HEK293 (cell line): Measurements from ENCODE around the gene SERPINB2.

Experiments used
- MEIS1 ChIP-seq: sonication (generic); formaldehyde crosslinking; IDR thresholded peaks from 2 replicates; pipeline ENCODE4 v1.8.1; 2022; ENCODE audit warnings: missing genetic modification reagents, mild to moderate bottlenecking, borderline replicate concordance
- MYNN ChIP-seq: fragments of 450-650 bp; formaldehyde crosslinking; IDR thresholded peaks from 2 replicates; pipeline ENCODE4 v1.5.1; 2016; ENCODE audit warnings: missing biosample characterization, missing genetic modification characterization, borderline replicate concordance
- OSR2 ChIP-seq: fragments of 450-650 bp; formaldehyde crosslinking; IDR thresholded peaks from 2 replicates; pipeline ENCODE4 v1.5.1; 2016; ENCODE audit warnings: missing biosample characterization, missing genetic modification characterization
- ZNF324 ChIP-seq: fragments of 450-650 bp; formaldehyde crosslinking; IDR thresholded peaks from 2 replicates; pipeline ENCODE4 v1.5.1; 2016; ENCODE audit warnings: missing biosample characterization, missing genetic modification characterization
- ZNF707 ChIP-seq: fragments of 450-650 bp; formaldehyde crosslinking; IDR thresholded peaks from 2 replicates; pipeline ENCODE4 v1.5.1; 2016; ENCODE audit warnings: missing biosample characterization, missing genetic modification characterization
- TF ChIP-seq, protein P1 (sequence below): fragments of 450-650 bp; formaldehyde crosslinking; IDR thresholded peaks from 2 replicates; pipeline ENCODE4 v1.5.1; 2016; ENCODE audit warnings: missing biosample characterization, missing genetic modification characterization
- TF ChIP-seq, protein P2 (sequence below): fragments of 450-650 bp; formaldehyde crosslinking; conservative IDR thresholded peaks from 2 replicates; pipeline ENCODE4 v1.5.1; 2016; ENCODE audit warnings: low read depth, missing biosample characterization, missing genetic modification characterization
- TF ChIP-seq, protein P3 (sequence below): fragments of 450-650 bp; formaldehyde crosslinking; IDR thresholded peaks from 2 replicates; pipeline ENCODE4 v1.5.1; 2016; ENCODE audit warnings: missing biosample characterization, missing genetic modification characterization
- TF ChIP-seq, protein P4 (sequence below): fragments of 450-650 bp; formaldehyde crosslinking; IDR thresholded peaks from 2 replicates; pipeline ENCODE4 v1.5.1; 2016; ENCODE audit warnings: missing biosample characterization, missing genetic modification characterization
- TF ChIP-seq, protein P5 (sequence below): fragments of 450-650 bp; formaldehyde crosslinking; IDR thresholded peaks from 2 replicates; pipeline ENCODE4 v1.5.1; 2016; ENCODE audit warnings: missing biosample characterization, missing genetic modification characterization
- TF ChIP-seq, protein P6 (sequence below): fragments of 450-650 bp; formaldehyde crosslinking; IDR thresholded peaks from 2 replicates; pipeline ENCODE4 v1.5.1; 2017; ENCODE audit warnings: missing biosample characterization, missing genetic modification characterization

DNA sequence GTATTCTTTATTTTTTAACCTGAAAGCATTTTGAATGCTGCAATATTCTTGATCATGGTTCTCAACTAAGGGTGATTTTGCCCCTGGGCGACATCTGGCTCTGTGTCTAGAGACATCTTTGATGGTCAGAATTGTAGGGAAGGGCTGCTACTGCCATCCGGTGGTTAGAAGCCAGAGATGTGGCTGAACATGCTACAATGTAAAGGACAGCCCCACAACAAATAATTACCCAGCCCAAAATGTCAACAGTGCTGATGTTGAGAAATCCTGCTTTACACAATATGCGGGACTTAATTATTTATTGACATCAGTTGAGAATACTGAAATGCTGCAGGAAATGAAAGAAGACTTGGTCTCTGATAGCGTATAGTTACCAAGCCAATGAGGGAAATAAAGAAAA is 37.5 kb upstream of the SERPINB2 start:
- TF ChIP-seq, protein P1, sequence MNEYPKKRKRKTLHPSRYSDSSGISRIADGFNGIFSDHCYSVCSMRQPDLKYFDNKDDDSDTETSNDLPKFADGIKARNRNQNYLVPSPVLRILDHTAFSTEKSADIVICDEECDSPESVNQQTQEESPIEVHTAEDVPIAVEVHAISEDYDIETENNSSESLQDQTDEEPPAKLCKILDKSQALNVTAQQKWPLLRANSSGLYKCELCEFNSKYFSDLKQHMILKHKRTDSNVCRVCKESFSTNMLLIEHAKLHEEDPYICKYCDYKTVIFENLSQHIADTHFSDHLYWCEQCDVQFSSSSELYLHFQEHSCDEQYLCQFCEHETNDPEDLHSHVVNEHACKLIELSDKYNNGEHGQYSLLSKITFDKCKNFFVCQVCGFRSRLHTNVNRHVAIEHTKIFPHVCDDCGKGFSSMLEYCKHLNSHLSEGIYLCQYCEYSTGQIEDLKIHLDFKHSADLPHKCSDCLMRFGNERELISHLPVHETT (tag by site-specific recombination): no peak
- no peak for TF ChIP-seq MYNN
- TF ChIP-seq, protein P2, sequence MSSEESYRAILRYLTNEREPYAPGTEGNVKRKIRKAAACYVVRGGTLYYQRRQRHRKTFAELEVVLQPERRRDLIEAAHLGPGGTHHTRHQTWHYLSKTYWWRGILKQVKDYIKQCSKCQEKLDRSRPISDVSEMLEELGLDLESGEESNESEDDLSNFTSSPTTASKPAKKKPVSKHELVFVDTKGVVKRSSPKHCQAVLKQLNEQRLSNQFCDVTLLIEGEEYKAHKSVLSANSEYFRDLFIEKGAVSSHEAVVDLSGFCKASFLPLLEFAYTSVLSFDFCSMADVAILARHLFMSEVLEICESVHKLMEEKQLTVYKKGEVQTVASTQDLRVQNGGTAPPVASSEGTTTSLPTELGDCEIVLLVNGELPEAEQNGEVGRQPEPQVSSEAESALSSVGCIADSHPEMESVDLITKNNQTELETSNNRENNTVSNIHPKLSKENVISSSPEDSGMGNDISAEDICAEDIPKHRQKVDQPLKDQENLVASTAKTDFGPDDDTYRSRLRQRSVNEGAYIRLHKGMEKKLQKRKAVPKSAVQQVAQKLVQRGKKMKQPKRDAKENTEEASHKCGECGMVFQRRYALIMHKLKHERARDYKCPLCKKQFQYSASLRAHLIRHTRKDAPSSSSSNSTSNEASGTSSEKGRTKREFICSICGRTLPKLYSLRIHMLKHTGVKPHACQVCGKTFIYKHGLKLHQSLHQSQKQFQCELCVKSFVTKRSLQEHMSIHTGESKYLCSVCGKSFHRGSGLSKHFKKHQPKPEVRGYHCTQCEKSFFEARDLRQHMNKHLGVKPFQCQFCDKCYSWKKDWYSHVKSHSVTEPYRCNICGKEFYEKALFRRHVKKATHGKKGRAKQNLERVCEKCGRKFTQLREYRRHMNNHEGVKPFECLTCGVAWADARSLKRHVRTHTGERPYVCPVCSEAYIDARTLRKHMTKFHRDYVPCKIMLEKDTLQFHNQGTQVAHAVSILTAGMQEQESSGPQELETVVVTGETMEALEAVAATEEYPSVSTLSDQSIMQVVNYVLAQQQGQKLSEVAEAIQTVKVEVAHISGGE: no peak
- TF ChIP-seq, protein P3, sequence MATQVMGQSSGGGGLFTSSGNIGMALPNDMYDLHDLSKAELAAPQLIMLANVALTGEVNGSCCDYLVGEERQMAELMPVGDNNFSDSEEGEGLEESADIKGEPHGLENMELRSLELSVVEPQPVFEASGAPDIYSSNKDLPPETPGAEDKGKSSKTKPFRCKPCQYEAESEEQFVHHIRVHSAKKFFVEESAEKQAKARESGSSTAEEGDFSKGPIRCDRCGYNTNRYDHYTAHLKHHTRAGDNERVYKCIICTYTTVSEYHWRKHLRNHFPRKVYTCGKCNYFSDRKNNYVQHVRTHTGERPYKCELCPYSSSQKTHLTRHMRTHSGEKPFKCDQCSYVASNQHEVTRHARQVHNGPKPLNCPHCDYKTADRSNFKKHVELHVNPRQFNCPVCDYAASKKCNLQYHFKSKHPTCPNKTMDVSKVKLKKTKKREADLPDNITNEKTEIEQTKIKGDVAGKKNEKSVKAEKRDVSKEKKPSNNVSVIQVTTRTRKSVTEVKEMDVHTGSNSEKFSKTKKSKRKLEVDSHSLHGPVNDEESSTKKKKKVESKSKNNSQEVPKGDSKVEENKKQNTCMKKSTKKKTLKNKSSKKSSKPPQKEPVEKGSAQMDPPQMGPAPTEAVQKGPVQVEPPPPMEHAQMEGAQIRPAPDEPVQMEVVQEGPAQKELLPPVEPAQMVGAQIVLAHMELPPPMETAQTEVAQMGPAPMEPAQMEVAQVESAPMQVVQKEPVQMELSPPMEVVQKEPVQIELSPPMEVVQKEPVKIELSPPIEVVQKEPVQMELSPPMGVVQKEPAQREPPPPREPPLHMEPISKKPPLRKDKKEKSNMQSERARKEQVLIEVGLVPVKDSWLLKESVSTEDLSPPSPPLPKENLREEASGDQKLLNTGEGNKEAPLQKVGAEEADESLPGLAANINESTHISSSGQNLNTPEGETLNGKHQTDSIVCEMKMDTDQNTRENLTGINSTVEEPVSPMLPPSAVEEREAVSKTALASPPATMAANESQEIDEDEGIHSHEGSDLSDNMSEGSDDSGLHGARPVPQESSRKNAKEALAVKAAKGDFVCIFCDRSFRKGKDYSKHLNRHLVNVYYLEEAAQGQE (tag by site-specific recombination): no peak
- TF ChIP-seq, protein P4, sequence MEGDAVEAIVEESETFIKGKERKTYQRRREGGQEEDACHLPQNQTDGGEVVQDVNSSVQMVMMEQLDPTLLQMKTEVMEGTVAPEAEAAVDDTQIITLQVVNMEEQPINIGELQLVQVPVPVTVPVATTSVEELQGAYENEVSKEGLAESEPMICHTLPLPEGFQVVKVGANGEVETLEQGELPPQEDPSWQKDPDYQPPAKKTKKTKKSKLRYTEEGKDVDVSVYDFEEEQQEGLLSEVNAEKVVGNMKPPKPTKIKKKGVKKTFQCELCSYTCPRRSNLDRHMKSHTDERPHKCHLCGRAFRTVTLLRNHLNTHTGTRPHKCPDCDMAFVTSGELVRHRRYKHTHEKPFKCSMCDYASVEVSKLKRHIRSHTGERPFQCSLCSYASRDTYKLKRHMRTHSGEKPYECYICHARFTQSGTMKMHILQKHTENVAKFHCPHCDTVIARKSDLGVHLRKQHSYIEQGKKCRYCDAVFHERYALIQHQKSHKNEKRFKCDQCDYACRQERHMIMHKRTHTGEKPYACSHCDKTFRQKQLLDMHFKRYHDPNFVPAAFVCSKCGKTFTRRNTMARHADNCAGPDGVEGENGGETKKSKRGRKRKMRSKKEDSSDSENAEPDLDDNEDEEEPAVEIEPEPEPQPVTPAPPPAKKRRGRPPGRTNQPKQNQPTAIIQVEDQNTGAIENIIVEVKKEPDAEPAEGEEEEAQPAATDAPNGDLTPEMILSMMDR: no peak
- TF ChIP-seq ZNF324 (tag by site-specific recombination): no peak
- TF ChIP-seq, protein P5, sequence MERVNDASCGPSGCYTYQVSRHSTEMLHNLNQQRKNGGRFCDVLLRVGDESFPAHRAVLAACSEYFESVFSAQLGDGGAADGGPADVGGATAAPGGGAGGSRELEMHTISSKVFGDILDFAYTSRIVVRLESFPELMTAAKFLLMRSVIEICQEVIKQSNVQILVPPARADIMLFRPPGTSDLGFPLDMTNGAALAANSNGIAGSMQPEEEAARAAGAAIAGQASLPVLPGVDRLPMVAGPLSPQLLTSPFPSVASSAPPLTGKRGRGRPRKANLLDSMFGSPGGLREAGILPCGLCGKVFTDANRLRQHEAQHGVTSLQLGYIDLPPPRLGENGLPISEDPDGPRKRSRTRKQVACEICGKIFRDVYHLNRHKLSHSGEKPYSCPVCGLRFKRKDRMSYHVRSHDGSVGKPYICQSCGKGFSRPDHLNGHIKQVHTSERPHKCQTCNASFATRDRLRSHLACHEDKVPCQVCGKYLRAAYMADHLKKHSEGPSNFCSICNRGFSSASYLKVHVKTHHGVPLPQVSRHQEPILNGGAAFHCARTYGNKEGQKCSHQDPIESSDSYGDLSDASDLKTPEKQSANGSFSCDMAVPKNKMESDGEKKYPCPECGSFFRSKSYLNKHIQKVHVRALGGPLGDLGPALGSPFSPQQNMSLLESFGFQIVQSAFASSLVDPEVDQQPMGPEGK (tag by site-specific recombination): no peak
- TF ChIP-seq MEIS1: no peak
- no peak for TF ChIP-seq ZNF707
- TF ChIP-seq OSR2 (tag by site-specific recombination): no peak
- TF ChIP-seq, protein P6, sequence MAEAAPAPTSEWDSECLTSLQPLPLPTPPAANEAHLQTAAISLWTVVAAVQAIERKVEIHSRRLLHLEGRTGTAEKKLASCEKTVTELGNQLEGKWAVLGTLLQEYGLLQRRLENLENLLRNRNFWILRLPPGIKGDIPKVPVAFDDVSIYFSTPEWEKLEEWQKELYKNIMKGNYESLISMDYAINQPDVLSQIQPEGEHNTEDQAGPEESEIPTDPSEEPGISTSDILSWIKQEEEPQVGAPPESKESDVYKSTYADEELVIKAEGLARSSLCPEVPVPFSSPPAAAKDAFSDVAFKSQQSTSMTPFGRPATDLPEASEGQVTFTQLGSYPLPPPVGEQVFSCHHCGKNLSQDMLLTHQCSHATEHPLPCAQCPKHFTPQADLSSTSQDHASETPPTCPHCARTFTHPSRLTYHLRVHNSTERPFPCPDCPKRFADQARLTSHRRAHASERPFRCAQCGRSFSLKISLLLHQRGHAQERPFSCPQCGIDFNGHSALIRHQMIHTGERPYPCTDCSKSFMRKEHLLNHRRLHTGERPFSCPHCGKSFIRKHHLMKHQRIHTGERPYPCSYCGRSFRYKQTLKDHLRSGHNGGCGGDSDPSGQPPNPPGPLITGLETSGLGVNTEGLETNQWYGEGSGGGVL (tag by site-specific recombination): no peak
